ENCODE results near the gene GFY.

GFY gene

DNA sequence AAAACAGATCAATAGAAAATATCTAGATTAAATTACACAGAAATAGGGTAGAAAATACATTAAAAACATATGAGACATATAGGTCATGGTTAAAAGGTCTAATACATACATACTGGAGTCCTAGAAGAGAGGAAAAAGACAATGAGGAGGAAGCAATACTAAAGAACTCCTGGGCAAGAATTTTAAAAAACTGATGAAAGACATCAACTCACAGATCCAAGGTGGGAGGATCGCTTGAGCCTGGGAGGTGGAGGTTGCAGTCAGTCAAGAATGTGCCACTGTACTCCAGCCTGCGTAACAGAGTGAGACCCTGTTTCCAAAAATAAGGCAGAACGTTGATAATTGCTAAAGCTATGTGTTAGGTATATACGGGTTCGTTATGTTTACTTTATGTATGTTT lies 42.5 kb upstream of the GFY start:
- H3F3A ChIP-seq (ENCODE audit: insufficient read depth, low read length): no peaks in the 10 kb centered on the region
- no peak overlapping the region for H3K4me3 ChIP-seq (ENCODE audit: low read depth, low read length, poor library complexity, severe bottlenecking)
- no peaks in the 10 kb centered on the region for H3K9me2 ChIP-seq (ENCODE audit: low read depth, low read length)
- H3K79me2 ChIP-seq (ENCODE audit: insufficient read depth, low read length): no peaks in the 10 kb centered on the region
- H3K9ac ChIP-seq (ENCODE audit: low read length): no peak overlapping the region
- no peaks in the 10 kb centered on the region for H4K20me1 ChIP-seq (ENCODE audit: insufficient read depth, low read length)
- no peaks in the 10 kb centered on the region for H3K36me3 ChIP-seq (ENCODE audit: insufficient read depth, low read length)
- no peaks in the 10 kb centered on the region for H3K27me3 ChIP-seq (ENCODE audit: insufficient read depth, low read length)
- TF ChIP-seq EZH2 (IDR thresholded peaks at IDR 0.05; ENCODE audit: borderline replicate concordance, low read length): no peak
- TF ChIP-seq, protein P1, sequence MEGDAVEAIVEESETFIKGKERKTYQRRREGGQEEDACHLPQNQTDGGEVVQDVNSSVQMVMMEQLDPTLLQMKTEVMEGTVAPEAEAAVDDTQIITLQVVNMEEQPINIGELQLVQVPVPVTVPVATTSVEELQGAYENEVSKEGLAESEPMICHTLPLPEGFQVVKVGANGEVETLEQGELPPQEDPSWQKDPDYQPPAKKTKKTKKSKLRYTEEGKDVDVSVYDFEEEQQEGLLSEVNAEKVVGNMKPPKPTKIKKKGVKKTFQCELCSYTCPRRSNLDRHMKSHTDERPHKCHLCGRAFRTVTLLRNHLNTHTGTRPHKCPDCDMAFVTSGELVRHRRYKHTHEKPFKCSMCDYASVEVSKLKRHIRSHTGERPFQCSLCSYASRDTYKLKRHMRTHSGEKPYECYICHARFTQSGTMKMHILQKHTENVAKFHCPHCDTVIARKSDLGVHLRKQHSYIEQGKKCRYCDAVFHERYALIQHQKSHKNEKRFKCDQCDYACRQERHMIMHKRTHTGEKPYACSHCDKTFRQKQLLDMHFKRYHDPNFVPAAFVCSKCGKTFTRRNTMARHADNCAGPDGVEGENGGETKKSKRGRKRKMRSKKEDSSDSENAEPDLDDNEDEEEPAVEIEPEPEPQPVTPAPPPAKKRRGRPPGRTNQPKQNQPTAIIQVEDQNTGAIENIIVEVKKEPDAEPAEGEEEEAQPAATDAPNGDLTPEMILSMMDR (IDR thresholded peaks at IDR 0.05; ENCODE audit: low read length): no peak
- peaks cover 3% of the 10 kb centered on the region for H3K9me3 ChIP-seq (ENCODE audit: low read length)
- no peak overlapping the region for H3K4me2 ChIP-seq (ENCODE audit: low read length)
- peaks cover 8% of the 10 kb centered on the region for H3K4me1 ChIP-seq (ENCODE audit: insufficient read depth, low read length, severe bottlenecking)
- H2AFZ ChIP-seq (ENCODE audit: low read length): no peak overlapping the region
- no peak overlapping the region for H3K27ac ChIP-seq (ENCODE audit: low read depth, low read length, poor library complexity, severe bottlenecking)

DNA sequence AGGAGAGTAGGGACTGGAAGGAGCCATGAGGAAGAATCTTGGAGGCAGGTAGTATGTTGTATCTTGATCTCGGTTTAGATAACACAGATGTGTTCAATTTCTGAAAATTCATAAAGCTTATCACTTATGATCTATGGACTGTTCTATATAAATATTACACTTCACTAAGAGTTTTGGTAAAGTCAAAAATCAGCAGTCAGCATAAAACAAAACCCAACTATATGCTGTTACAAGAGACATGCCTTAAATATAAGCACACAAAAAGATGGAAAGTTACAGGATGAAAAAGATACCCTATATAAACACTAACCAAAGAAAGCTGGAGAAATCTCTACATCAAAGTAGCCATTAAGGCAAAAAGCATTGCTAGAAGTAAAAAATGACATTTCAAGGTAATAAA lies 41.6 kb upstream of the GFY start:
- H3K27me3 ChIP-seq (ENCODE audit: insufficient read depth, low read length): no peaks in the 10 kb centered on the region
- TF ChIP-seq EZH2 (IDR thresholded peaks at IDR 0.05; ENCODE audit: borderline replicate concordance, low read length): no peak
- TF ChIP-seq, protein P1 (IDR thresholded peaks at IDR 0.05; ENCODE audit: low read length): no peak

DNA sequence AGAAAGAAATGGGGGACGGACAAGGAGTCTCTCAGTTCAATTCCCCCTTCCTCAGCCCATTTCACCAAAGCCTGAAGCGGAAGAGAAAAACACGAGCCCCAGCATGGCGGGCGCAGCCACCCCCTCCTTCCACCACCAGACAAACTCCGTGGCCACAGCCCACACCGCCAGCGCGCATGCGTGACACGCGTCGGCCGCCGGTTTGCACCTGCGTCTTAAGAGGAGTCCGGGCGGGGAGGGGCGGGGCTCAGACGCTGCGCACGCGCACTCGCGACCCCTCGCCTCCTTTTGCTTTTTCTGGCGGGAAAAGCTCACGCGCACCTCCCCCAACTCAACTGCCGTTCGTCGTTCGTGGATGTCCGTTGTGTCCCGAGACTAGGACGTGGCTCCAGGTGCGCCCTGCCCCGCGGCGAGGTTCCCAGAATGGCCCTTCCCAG lies 37.2 kb upstream of the GFY start, which contains the start of gene KASH5:
TSS of gene KASH5 (plus strand) at position 314 of the 437 bp plus-strand sequence. CDS start 2,635 bp downstream, outside the sequence.
- H3K4me1 ChIP-seq (ENCODE audit: insufficient read depth, low read length, severe bottlenecking): peaks cover 51% of the 10 kb centered on the region
- peak within 1 kb of the TSS; percentile 49 for H3K4me3 ChIP-seq (ENCODE audit: low read depth, low read length, poor library complexity, severe bottlenecking)
- peak within 1 kb of the TSS; percentile 51; the same call in 1 of the 2 replicates for H3K9ac ChIP-seq (ENCODE audit: low read length)
- no peaks in the 10 kb centered on the region for H3K79me2 ChIP-seq (ENCODE audit: insufficient read depth, low read length)
- H3K9me3 ChIP-seq (ENCODE audit: low read length): peaks cover under 1% of the 10 kb centered on the region; the same call in 1 of the 2 replicates
- no peaks in the 10 kb centered on the region for H3K27me3 ChIP-seq (ENCODE audit: insufficient read depth, low read length)
- peak within 1 kb of the TSS; percentile 63 for H3K4me2 ChIP-seq (ENCODE audit: low read length)
- no peaks in the 10 kb centered on the region for H3K36me3 ChIP-seq (ENCODE audit: insufficient read depth, low read length)
- no peaks in the 10 kb centered on the region for H4K20me1 ChIP-seq (ENCODE audit: insufficient read depth, low read length)
- TF ChIP-seq, protein P1 (IDR thresholded peaks at IDR 0.05; ENCODE audit: low read length): no peak
- TF ChIP-seq EZH2 (IDR thresholded peaks at IDR 0.05; ENCODE audit: borderline replicate concordance, low read length): no peak
- H3F3A ChIP-seq (ENCODE audit: insufficient read depth, low read length): peaks cover 3% of the 10 kb centered on the region
- H3K9me2 ChIP-seq (ENCODE audit: low read depth, low read length): no peaks in the 10 kb centered on the region
- H3K27ac ChIP-seq (ENCODE audit: low read depth, low read length, poor library complexity, severe bottlenecking): peak within 1 kb of the TSS; percentile 96
- no peak within 1 kb of the TSS for H2AFZ ChIP-seq (ENCODE audit: low read length)

More for the DNA sequence above, 41.6 kb upstream of the GFY start:
- H3K9ac ChIP-seq (ENCODE audit: low read length): no peak overlapping the region
- H3K4me1 ChIP-seq (ENCODE audit: insufficient read depth, low read length, severe bottlenecking): peaks cover 16% of the 10 kb centered on the region
- no peaks in the 10 kb centered on the region for H4K20me1 ChIP-seq (ENCODE audit: insufficient read depth, low read length)
- no peaks in the 10 kb centered on the region for H3K79me2 ChIP-seq (ENCODE audit: insufficient read depth, low read length)
- no peaks in the 10 kb centered on the region for H3F3A ChIP-seq (ENCODE audit: insufficient read depth, low read length)
- no peak overlapping the region for H3K27ac ChIP-seq (ENCODE audit: low read depth, low read length, poor library complexity, severe bottlenecking)
- H3K4me3 ChIP-seq (ENCODE audit: low read depth, low read length, poor library complexity, severe bottlenecking): no peak overlapping the region
- H3K9me3 ChIP-seq (ENCODE audit: low read length): peaks cover 3% of the 10 kb centered on the region
- no peak overlapping the region for H3K4me2 ChIP-seq (ENCODE audit: low read length)
- H3K36me3 ChIP-seq (ENCODE audit: insufficient read depth, low read length): no peaks in the 10 kb centered on the region
- no peak overlapping the region for H2AFZ ChIP-seq (ENCODE audit: low read length)
- no peaks in the 10 kb centered on the region for H3K9me2 ChIP-seq (ENCODE audit: low read depth, low read length)
